ENCODE measurements around the gene FAT1. TPM values are rescaled to one million over a fixed set of nuclear protein-coding genes. Genes with fewer than 3 reads are reported as not detected.

FAT1 gene
- total RNA-seq, 1 experiment from 2014 or later: 107 TPM

- no peak for DNase-seq (ENCODE audit: low spot score)
- ChIA-PET CTCF (no interaction called here), POLR2A (ENCODE audit: low non-redundant PET) (no interaction called here)
- peaks cover 33% of the 10 kb centered on the region for H3K4me1 ChIP-seq (ENCODE audit: insufficient read depth, low read length, poor library complexity, severe bottlenecking)
- BruUV-seq (replicated peaks): no TSS peak
- no peaks in the 10 kb centered on the region for H3K36me3 ChIP-seq (ENCODE audit: insufficient read depth, low read length, poor library complexity, severe bottlenecking)
- intact Hi-C loops (cut with micrococcal nuclease; ENCODE audit: unreplicated experiment): no loop called here
- TF ChIP-seq EZH2 (IDR thresholded peaks at IDR 0.05; ENCODE audit: borderline replicate concordance, low read depth, low read length, poor library complexity, severe bottlenecking) (no peak), CTCF (conservative IDR thresholded peaks at IDR 0.05; ENCODE audit: low read depth, low read length) (no peak)
- H3K27me3 ChIP-seq (replicated peaks; ENCODE audit: insufficient read depth, low read depth, low read length, poor library complexity): no peaks in the 10 kb centered on the region
- no peaks in the 10 kb centered on the region for H3K9me3 ChIP-seq (ENCODE audit: low read depth, low read length, poor library complexity, severe bottlenecking)
- H3K27ac ChIP-seq (ENCODE audit: low read depth, low read length, poor library complexity, severe bottlenecking): no peak overlapping the region
- no peak overlapping the region for H3K4me3 ChIP-seq (ENCODE audit: low read depth, low read length, poor library complexity, severe bottlenecking)
These were observed 36.9 kb upstream of the FAT1 start for GRCh38 chr4:186760576-186760975.

- TF ChIP-seq EZH2 (IDR thresholded peaks at IDR 0.05; ENCODE audit: borderline replicate concordance, low read depth, low read length, poor library complexity, severe bottlenecking): no peak
- no peak for TF ChIP-seq CTCF (conservative IDR thresholded peaks at IDR 0.05; ENCODE audit: low read depth, low read length)
- no TSS peak for BruUV-seq (replicated peaks)
- DNase-seq (ENCODE audit: low spot score): no peak
- no peaks in the 10 kb centered on the region for H3K9me3 ChIP-seq (ENCODE audit: low read depth, low read length, poor library complexity, severe bottlenecking)
- CTCF ChIA-PET: interaction anchor here (0.6 kb wide), 1 partner anchor 93 kb away, joined by 4 read pairs; no protein-coding TSS in a partner anchor
- intact Hi-C loops (cut with micrococcal nuclease; ENCODE audit: unreplicated experiment): no loop called here
- H3K27me3 ChIP-seq (replicated peaks; ENCODE audit: insufficient read depth, low read depth, low read length, poor library complexity): no peaks in the 10 kb centered on the region
- H3K36me3 ChIP-seq (ENCODE audit: insufficient read depth, low read length, poor library complexity, severe bottlenecking): no peaks in the 10 kb centered on the region
- POLR2A ChIA-PET (ENCODE audit: low non-redundant PET): no interaction called here
- H3K4me1 ChIP-seq (ENCODE audit: insufficient read depth, low read length, poor library complexity, severe bottlenecking): peaks cover 33% of the 10 kb centered on the region
- no peak overlapping the region for H3K27ac ChIP-seq (ENCODE audit: low read depth, low read length, poor library complexity, severe bottlenecking)
- H3K4me3 ChIP-seq (ENCODE audit: low read depth, low read length, poor library complexity, severe bottlenecking): no peak overlapping the region
These were observed 36.3 kb upstream of the FAT1 start for GRCh38 chr4:186759990-186760389.

- H3K27me3 ChIP-seq (replicated peaks; ENCODE audit: insufficient read depth, low read depth, low read length, poor library complexity): no peaks in the 10 kb centered on the region
- peaks cover 36% of the 10 kb centered on the region for H3K4me1 ChIP-seq (ENCODE audit: insufficient read depth, low read length, poor library complexity, severe bottlenecking)
- TF ChIP-seq EZH2 (IDR thresholded peaks at IDR 0.05; ENCODE audit: borderline replicate concordance, low read depth, low read length, poor library complexity, severe bottlenecking) (no peak), CTCF (conservative IDR thresholded peaks at IDR 0.05; ENCODE audit: low read depth, low read length) (no peak)
- H3K9me3 ChIP-seq (ENCODE audit: low read depth, low read length, poor library complexity, severe bottlenecking): no peaks in the 10 kb centered on the region
- H3K27ac ChIP-seq (ENCODE audit: low read depth, low read length, poor library complexity, severe bottlenecking): no peak overlapping the region
- ChIA-PET CTCF (no interaction called here), POLR2A (ENCODE audit: low non-redundant PET) (no interaction called here)
- no TSS peak for BruUV-seq (replicated peaks)
- intact Hi-C loops (cut with micrococcal nuclease; ENCODE audit: unreplicated experiment): no loop called here
- H3K36me3 ChIP-seq (ENCODE audit: insufficient read depth, low read length, poor library complexity, severe bottlenecking): no peaks in the 10 kb centered on the region
- DNase-seq (ENCODE audit: low spot score): no peak
- H3K4me3 ChIP-seq (ENCODE audit: low read depth, low read length, poor library complexity, severe bottlenecking): no peak overlapping the region
These were observed 35.5 kb upstream of the FAT1 start for GRCh38 chr4:186758929-186759682.

All from A673 (cell line).